IMR-90 (cell line): Measurements from ENCODE around the gene ST6GALNAC3. TPM values are rescaled to one million over a fixed set of nuclear protein-coding genes. Genes with fewer than 3 reads are reported as not detected.

Source experiments
- ATAC-seq: fragments of 200-7000 bp; cut with Tn5 transposase; 2 replicates; pipeline ENCODE4 v1.9.1; 2020; ENCODE audit warnings: low read depth, mild to moderate bottlenecking, moderate library complexity
- BruUV-seq: library from RNA; stranded (reverse); fragments of 400-500 nt; replicated peaks from 2 replicates; lab custom pipeline; 2021; lab: Mats Ljungman, UMichigan
- CTCF ChIA-PET: fragments of 300-600 bp; formaldehyde crosslinking; extraction: SDS; loops from one replicate; lab custom pipeline; 2021; ENCODE audit warnings: antibody characterized with exemption; lab: Yijun Ruan, JAX
- POLR2A ChIA-PET: fragments of 300-600 bp; sonication (Branson Sonifier 250); formaldehyde crosslinking; loops from one replicate; lab custom pipeline; 2022; ENCODE audit warnings: antibody characterized with exemption; ENCODE audit not compliant: unreplicated experiment; lab: Charles Lee
- DNase-seq: peaks from one replicate; pipeline ENCODE4 v3.0.0; 2013
- H2AFZ ChIP-seq: replicated peaks from 2 replicates; pipeline ENCODE3; 2013; ENCODE audit warnings: low read length, mild to moderate bottlenecking; ENCODE audit not compliant: poor library complexity
- H2AK5ac ChIP-seq: 2 replicates; pipeline ENCODE4 v1.6.1; 2013; ENCODE audit warnings: low read depth, low read length, inconsistent platforms
- H2AK9ac ChIP-seq: replicated peaks from 2 replicates; pipeline ENCODE3; 2013; ENCODE audit warnings: mild to moderate bottlenecking, low read depth, low read length, moderate library complexity; ENCODE audit not compliant: poor library complexity
- H2BK120ac ChIP-seq: 2 replicates; pipeline ENCODE4 v1.6.1; 2013; ENCODE audit warnings: low read depth, low read length, inconsistent platforms
- H2BK15ac ChIP-seq: 3 replicates; pipeline ENCODE4 v1.6.1; 2013; ENCODE audit warnings: low read depth, low read length, inconsistent platforms
- H2BK20ac ChIP-seq: 2 replicates; pipeline ENCODE4 v1.6.1; 2013; ENCODE audit warnings: low read depth, mild to moderate bottlenecking, inconsistent platforms, low read length, moderate library complexity
- H2BK5ac ChIP-seq: 2 replicates; pipeline ENCODE4 v1.6.1; 2013; ENCODE audit warnings: mild to moderate bottlenecking, low read depth, low read length, inconsistent platforms; ENCODE audit not compliant: poor library complexity, severe bottlenecking
- H3K14ac ChIP-seq: replicated peaks from 2 replicates; pipeline ENCODE4 v1.6.1; 2013; ENCODE audit warnings: low read depth, low read length, inconsistent platforms
- H3K18ac ChIP-seq: 2 replicates; pipeline ENCODE4 v1.6.1; 2013; ENCODE audit warnings: low read depth, low read length, control low read depth
- H3K23ac ChIP-seq: 2 replicates; pipeline ENCODE4 v1.6.1; 2013; ENCODE audit warnings: low read depth, low read length, inconsistent platforms
- H3K27ac ChIP-seq: 2 replicates; pipeline ENCODE4 v1.5.1; 2013; ENCODE audit warnings: mild to moderate bottlenecking, control low read depth, low read length; ENCODE audit not compliant: insufficient read depth
- H3K27me3 ChIP-seq: 2 replicates; pipeline ENCODE4 v1.6.1; 2013; ENCODE audit warnings: low read length; ENCODE audit not compliant: control insufficient read depth, insufficient read depth
- H3K36me3 ChIP-seq: 2 replicates; pipeline ENCODE4 v1.6.1; 2013; ENCODE audit warnings: low read length, mixed read lengths; ENCODE audit not compliant: control insufficient read depth, insufficient read depth
- H3K4ac ChIP-seq: 2 replicates; pipeline ENCODE4 v1.6.1; 2013; ENCODE audit warnings: low read depth, low read length, inconsistent platforms
- H3K4me1 ChIP-seq: 2 replicates; pipeline ENCODE4 v1.6.1; 2013; ENCODE audit warnings: low read length, mixed read lengths; ENCODE audit not compliant: control insufficient read depth, insufficient read depth
- H3K4me2 ChIP-seq: 2 replicates; pipeline ENCODE4 v1.6.1; 2013; ENCODE audit warnings: low read depth, mild to moderate bottlenecking, control low read depth, low read length, moderate library complexity
- H3K4me3 ChIP-seq: 2 replicates; pipeline ENCODE4 v1.5.1; 2013; ENCODE audit warnings: low read depth, mild to moderate bottlenecking, control low read depth, low read length, moderate library complexity; ENCODE audit not compliant: insufficient read depth
- H3K56ac ChIP-seq: 2 replicates; pipeline ENCODE4 v1.6.1; 2013; ENCODE audit warnings: low read length, inconsistent platforms; ENCODE audit not compliant: insufficient read depth; ENCODE audit errors: extremely low read depth
- H3K79me1 ChIP-seq, 2 experiments: 2 replicates each; pipeline ENCODE4 v1.6.1; 2013; ENCODE audit warnings: low read length in 2 of 2, inconsistent platforms in 1 of 2, low read depth in 1 of 2
- H3K9ac ChIP-seq: 2 replicates; pipeline ENCODE4 v1.6.1; 2013; ENCODE audit warnings: low read depth, low read length, control low read depth
- H3K9me1 ChIP-seq: 2 replicates; pipeline ENCODE4 v1.6.1; 2013; ENCODE audit warnings: low read length, inconsistent platforms; ENCODE audit not compliant: insufficient read depth
- H3K9me3 ChIP-seq: 2 replicates; pipeline ENCODE4 v1.6.1; 2013; ENCODE audit warnings: low read length; ENCODE audit not compliant: control insufficient read depth, insufficient read depth
- H4K20me1 ChIP-seq: 2 replicates; pipeline ENCODE4 v1.6.1; 2013; ENCODE audit warnings: low read length, inconsistent platforms; ENCODE audit not compliant: insufficient read depth
- H4K5ac ChIP-seq: 2 replicates; pipeline ENCODE4 v1.6.1; 2013; ENCODE audit warnings: mild to moderate bottlenecking, low read depth, low read length, control low read depth
- H4K8ac ChIP-seq, 2 experiments: 2 replicates each; pipeline ENCODE4 v1.6.1; 2013; ENCODE audit warnings: low read depth in 2 of 2, low read length in 2 of 2, control low read depth in 1 of 2, inconsistent platforms in 1 of 2
- H4K91ac ChIP-seq: 2 replicates; pipeline ENCODE4 v1.6.1; 2013; ENCODE audit warnings: low read depth, low read length, inconsistent platforms; ENCODE audit not compliant: insufficient read depth
- CHD1 ChIP-seq: IDR thresholded peaks from 2 replicates; pipeline ENCODE4 v1.6.1; 2012; ENCODE audit warnings: low read depth, low read length, improper control_type of control experiment
- MAFK ChIP-seq: IDR thresholded peaks from 2 replicates; pipeline ENCODE4 v1.6.1; 2012; ENCODE audit warnings: low read depth, low read length, improper control_type of control experiment
- MAZ ChIP-seq: IDR thresholded peaks from 2 replicates; pipeline ENCODE4 v1.6.1; 2012; ENCODE audit warnings: low read depth, mild to moderate bottlenecking, low read length, improper control_type of control experiment, moderate library complexity, borderline replicate concordance
- NFE2L2 ChIP-seq: fragments of 150-350 bp; IDR thresholded peaks from 2 replicates; pipeline ENCODE4 v1.6.1; 2016; ENCODE audit warnings: low read depth, mild to moderate bottlenecking, low read length
- POLR2A ChIP-seq: IDR thresholded peaks from 2 replicates; pipeline ENCODE4 v1.6.1; 2012; ENCODE audit warnings: mild to moderate bottlenecking, low read depth, low read length
- RAD21 ChIP-seq: IDR thresholded peaks from 2 replicates; pipeline ENCODE4 v1.6.1; 2012; ENCODE audit warnings: low read length, improper control_type of control experiment
- RFX5 ChIP-seq: IDR thresholded peaks from 2 replicates; pipeline ENCODE4 v1.8.0; 2012; ENCODE audit warnings: low read depth, mild to moderate bottlenecking, low read length, moderate library complexity
- SMC3 ChIP-seq: fragments of 150-350 bp; IDR thresholded peaks from 2 replicates; pipeline ENCODE4 v1.6.1; 2016; ENCODE audit warnings: low read depth, mild to moderate bottlenecking, antibody characterized with exemption, low read length, moderate library complexity
- USF2 ChIP-seq: fragments of 150-350 bp; IDR thresholded peaks from 2 replicates; pipeline ENCODE4 v1.6.1; 2017; ENCODE audit warnings: mild to moderate bottlenecking, antibody characterized with exemption, low read length, low read depth
- WGBS, 2 experiments: methylation state at CpG; one replicate each; pipeline versions ENCODE4 v1.1.5 to v1.1.7; 2013; ENCODE audit warnings: missing lambda C conversion rate in 2 of 2; ENCODE audit not compliant: insufficient read length in 1 of 2; ENCODE audit errors: extremely low coverage in 2 of 2; 5-methylcytosine and 5-hydroxymethylcytosine counted together
- dilution Hi-C: fragments of 300-500 bp; cut with HindIII; formaldehyde crosslinking; loops from one replicate; pipeline ENCODE4 v1.14.3; 2018; ENCODE audit warnings: low sequenced_read_pairs; ENCODE audit not compliant: unreplicated experiment
- in situ Hi-C: fragments of 300-500 bp; cut with MboI; formaldehyde crosslinking; loops from 3 replicates; pipeline ENCODE4 v1.14.3; 2019; ENCODE audit warnings: low sequenced_read_pairs, inconsistent platforms, mixed read lengths
- intact Hi-C: fragments of 100-400 bp; cut with micrococcal nuclease; formaldehyde crosslinking; loops from 2 replicates; pipeline ENCODE4 v1.10.0; 2022
- polyA plus RNA-seq, 3 experiments: library from polyadenylated mRNA; depleted of rRNA; stranded (reverse); fragments of >200 nt; gene quantifications; 2 replicates each; pipeline ENCODE4 v1.2.3, GENCODE V29; 2012; ENCODE audit warnings: low replicate concordance in 1 of 3
- total RNA-seq: library from RNA; depleted of rRNA; stranded (reverse); fragments of >200 nt; gene quantifications from 2 replicates; pipeline ENCODE4 v1.2.3, GENCODE V29; 2012
- TF ChIP-seq, protein P1 (sequence below): conservative IDR thresholded peaks from 2 replicates; pipeline ENCODE4 v1.5.1; 2012; ENCODE audit warnings: mild to moderate bottlenecking, low read depth, low read length, improper control_type of control experiment

The ST6GALNAC3 gene
- total and polyA plus RNA-seq, 2 of the 4 experiments (the other 2 are of a cell fraction), result 0.65 to 1.3 TPM

- in situ Hi-C loops (no loop called here), intact Hi-C loops (no loop called here), dilution Hi-C loops (no loop called here)
- no peak overlapping the region for H3K14ac ChIP-seq
- H2BK15ac ChIP-seq, result no peak overlapping the region
- no peak overlapping the region for H3K4ac ChIP-seq
- no peak overlapping the region for H2AK9ac ChIP-seq
- no peak overlapping the region for H3K23ac ChIP-seq
- no peak overlapping the region for H3K9ac ChIP-seq
- no peak overlapping the region for H3K4me2 ChIP-seq
- no peak overlapping the region for H4K8ac ChIP-seq
- ChIA-PET POLR2A (no interaction called here), CTCF (no interaction called here)
- H3K56ac ChIP-seq, result no peak overlapping the region; the same call in 1 of the 2 replicates
- peaks cover 4% of the 10 kb centered on the region for H3K4me1 ChIP-seq
- no peaks in the 10 kb centered on the region for H3K9me3 ChIP-seq
- H4K91ac ChIP-seq, result no peak overlapping the region
- H2BK20ac ChIP-seq, result no peak overlapping the region
- H3K9me1 ChIP-seq, result peaks cover 3% of the 10 kb centered on the region; the same call in 1 of the 2 replicates
- no peaks in the 10 kb centered on the region for H3K27me3 ChIP-seq
- no peak overlapping the region for H3K27ac ChIP-seq
- no peak overlapping the region for H2AFZ ChIP-seq
- no peak overlapping the region for H3K18ac ChIP-seq
- no TSS peak for BruUV-seq
- no peaks in the 10 kb centered on the region for H3K36me3 ChIP-seq
- DNase-seq, result no peak
- ATAC-seq, result no peak
- H4K20me1 ChIP-seq, result no peaks in the 10 kb centered on the region
- WGBS, 2 experiments, result 40% methylated on average over 1 of the region's 3 CpGs; no CpG with 5 or more reads in 1 of the 2 experiments
- H2BK5ac ChIP-seq, result no peak overlapping the region
- H3K4me3 ChIP-seq, result no peak overlapping the region
- no peaks in the 10 kb centered on the region for H3K79me1 ChIP-seq
- no peak overlapping the region; the same call in 1 of the 2 replicates for H2AK5ac ChIP-seq
- H2BK120ac ChIP-seq, result no peak overlapping the region
- TF ChIP-seq USF2 (no peak), NFE2L2 (no peak), POLR2A (no peak), MAZ (no peak), RFX5 (no peak), CHD1 (no peak), SMC3 (no peak), MAFK (no peak), RAD21 (no peak)
- TF ChIP-seq, protein P1, sequence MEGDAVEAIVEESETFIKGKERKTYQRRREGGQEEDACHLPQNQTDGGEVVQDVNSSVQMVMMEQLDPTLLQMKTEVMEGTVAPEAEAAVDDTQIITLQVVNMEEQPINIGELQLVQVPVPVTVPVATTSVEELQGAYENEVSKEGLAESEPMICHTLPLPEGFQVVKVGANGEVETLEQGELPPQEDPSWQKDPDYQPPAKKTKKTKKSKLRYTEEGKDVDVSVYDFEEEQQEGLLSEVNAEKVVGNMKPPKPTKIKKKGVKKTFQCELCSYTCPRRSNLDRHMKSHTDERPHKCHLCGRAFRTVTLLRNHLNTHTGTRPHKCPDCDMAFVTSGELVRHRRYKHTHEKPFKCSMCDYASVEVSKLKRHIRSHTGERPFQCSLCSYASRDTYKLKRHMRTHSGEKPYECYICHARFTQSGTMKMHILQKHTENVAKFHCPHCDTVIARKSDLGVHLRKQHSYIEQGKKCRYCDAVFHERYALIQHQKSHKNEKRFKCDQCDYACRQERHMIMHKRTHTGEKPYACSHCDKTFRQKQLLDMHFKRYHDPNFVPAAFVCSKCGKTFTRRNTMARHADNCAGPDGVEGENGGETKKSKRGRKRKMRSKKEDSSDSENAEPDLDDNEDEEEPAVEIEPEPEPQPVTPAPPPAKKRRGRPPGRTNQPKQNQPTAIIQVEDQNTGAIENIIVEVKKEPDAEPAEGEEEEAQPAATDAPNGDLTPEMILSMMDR, result no peak
- no peak overlapping the region for H4K5ac ChIP-seq
Measured at GRCh38 chr1:76065270-76065669, 9.3 kb upstream of the ST6GALNAC3 start.
